Mammary epithelial cell (primary cell): ENCODE measurements around the gene HSF5.

Source experiments
- CTCF ChIP-seq, 2 donors: IDR thresholded peaks in 1 of 2; conservative IDR thresholded peaks in 1 of 2; 2 replicates each; pipeline ENCODE4 v1.5.1; 2011 to 2012; ENCODE audit warnings: inconsistent platforms in 2 of 2, low read length in 2 of 2, mild to moderate bottlenecking in 2 of 2, control low read depth in 1 of 2, low read depth in 1 of 2; ENCODE audit not compliant: insufficient read depth in 1 of 2; ENCODE audit errors: extremely low read depth in 1 of 2
- EZH2 ChIP-seq: IDR thresholded peaks from 2 replicates; pipeline ENCODE4 v1.6.1; 2012; ENCODE audit warnings: low read length, inconsistent platforms, borderline replicate concordance

- TF ChIP-seq CTCF (conservative IDR thresholded peaks at IDR 0.05 in 1 of 2, IDR thresholded peaks at IDR 0.05 in 1 of 2; ENCODE audit: extremely low read depth in 1 of 2, insufficient read depth in 1 of 2, low read depth in 1 of 2, low read length in 2 of 2) (no peak), EZH2 (no peak)
These were observed 21.9 kb upstream of the HSF5 start for GRCh38 chr17:58510075-58510474.
